Gastrocnemius medialis (tissue), 4 donors: ENCODE data around the gene DYDC1.

Source experiments
- POLR2A ChIP-seq, 2 donors: fragments of 450-650 bp; IDR thresholded peaks; one replicate each; pipeline ENCODE4 v1.6.1; 2017; ENCODE audit warnings: antibody characterized with exemption in 2 of 2, mild to moderate bottlenecking in 2 of 2, moderate library complexity in 2 of 2
- TF ChIP-seq, protein P1 (sequence below), 5 experiments: fragments of 450-650 bp in 3 of 5; fragments of 200-600 bp in 2 of 5; sonication (generic) in 2 of 5; IDR thresholded peaks in 4 of 5; conservative IDR thresholded peaks in 1 of 5; 1 replicate in 4 of 5; 2 replicates in 1 of 5; pipeline ENCODE4 v1.5.1; 2016 to 2019; ENCODE audit warnings: antibody characterized with exemption in 5 of 5, mild to moderate bottlenecking in 3 of 5, moderate library complexity in 3 of 5

DNA sequence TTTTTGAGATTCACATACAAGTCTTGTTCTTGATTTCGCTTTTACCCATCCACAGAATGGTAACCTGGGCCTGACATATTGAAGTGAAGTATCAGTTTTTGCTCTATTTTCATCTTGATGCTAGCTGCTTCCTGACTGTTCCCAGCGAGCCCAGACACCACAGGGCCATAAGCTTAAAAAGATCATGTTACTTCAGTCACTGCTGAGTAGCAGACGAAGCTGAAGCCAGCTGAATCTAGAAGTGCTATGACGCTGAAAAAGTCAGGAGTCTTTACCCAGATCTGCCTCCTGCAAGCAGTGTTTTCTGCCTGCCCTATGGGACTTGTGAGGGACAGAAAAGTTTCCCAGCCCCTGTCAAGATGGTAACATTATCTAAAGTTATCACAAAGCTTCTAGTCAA, 49.1 kb upstream of the DYDC1 start:
- TF ChIP-seq, protein P1, sequence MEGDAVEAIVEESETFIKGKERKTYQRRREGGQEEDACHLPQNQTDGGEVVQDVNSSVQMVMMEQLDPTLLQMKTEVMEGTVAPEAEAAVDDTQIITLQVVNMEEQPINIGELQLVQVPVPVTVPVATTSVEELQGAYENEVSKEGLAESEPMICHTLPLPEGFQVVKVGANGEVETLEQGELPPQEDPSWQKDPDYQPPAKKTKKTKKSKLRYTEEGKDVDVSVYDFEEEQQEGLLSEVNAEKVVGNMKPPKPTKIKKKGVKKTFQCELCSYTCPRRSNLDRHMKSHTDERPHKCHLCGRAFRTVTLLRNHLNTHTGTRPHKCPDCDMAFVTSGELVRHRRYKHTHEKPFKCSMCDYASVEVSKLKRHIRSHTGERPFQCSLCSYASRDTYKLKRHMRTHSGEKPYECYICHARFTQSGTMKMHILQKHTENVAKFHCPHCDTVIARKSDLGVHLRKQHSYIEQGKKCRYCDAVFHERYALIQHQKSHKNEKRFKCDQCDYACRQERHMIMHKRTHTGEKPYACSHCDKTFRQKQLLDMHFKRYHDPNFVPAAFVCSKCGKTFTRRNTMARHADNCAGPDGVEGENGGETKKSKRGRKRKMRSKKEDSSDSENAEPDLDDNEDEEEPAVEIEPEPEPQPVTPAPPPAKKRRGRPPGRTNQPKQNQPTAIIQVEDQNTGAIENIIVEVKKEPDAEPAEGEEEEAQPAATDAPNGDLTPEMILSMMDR (IDR thresholded peaks at IDR 0.05 in 4 of 5, conservative IDR thresholded peaks at IDR 0.05 in 1 of 5) = no peak
- TF ChIP-seq POLR2A (IDR thresholded peaks at IDR 0.05) = no peak
